Stimulated activated CD8-positive, alpha-beta memory T cell treated with anti-CD3 and anti-CD28 coated beads, Interleukin-15, amount 100 ng/mL, for 48 hours (primary cell): ENCODE data around the gene NRP1.
"Not testable (repeated sequence)": the region's sequence is repeated elsewhere in the genome, so short reads cannot be mapped to it uniquely, and the experiment has no call there.

ENCODE experiments used
- DNase-seq, 2 donors: peaks; one replicate each; pipeline ENCODE4 v3.0.0-alpha.2; 2020; ENCODE audit warnings: low read depth in 2 of 2

The NRP1 gene

DNA sequence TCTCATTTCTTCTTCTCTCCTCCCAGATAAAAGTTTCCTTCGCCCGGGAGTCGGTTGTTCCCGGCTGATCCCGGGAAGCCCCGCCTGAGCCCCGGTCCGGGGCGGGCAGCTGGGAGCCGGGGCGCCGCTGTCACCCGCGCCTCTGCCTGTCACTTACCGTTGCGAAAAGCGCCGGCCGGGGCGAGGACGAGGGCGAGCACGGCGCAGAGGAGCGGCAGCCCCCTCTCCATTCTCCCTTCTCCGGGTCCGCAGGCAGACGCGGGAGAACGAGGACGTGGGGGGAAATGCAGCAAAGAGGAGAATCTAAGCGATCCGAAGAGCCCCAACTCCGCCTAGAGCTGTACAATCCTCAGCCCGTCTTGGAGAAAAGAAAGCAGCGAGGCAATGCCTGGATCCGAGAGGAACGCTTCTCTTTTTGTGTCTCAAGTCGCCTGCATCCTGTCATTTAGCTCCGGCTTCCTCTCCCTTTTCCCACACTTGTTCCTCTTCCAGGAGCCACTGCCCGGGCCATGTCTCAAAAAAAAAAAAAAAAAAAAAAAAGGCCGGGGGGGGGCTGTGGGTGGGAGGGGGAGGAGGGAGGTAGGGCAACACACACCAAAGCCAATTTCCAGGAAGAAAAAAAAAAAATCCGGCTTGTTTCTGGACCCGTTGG lies at the start of gene NRP1:
Gene NRP1 (minus strand): TSS at position 515 of the 652 bp plus-strand sequence. CDS start 285 bp downstream, at position 230.
- DNase-seq, result no peak

DNA sequence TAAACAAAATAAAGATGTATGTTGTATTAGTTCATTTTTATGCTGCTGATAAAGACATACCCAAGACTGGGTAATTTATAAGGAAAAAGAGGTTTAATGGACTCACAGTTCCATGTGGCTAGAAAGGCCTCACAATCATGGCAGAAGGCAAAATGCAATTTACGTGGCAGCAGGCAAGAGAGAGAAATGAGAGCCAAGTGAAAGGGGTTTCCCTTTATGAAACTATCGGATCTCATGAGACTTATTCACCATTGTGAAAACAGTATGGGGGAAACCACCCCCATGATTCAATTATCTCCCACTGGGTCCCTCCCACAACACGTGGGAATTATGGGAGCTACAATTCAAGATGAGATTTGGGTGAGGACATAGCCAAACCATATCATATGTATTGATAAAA lies 49.7 kb upstream of the NRP1 start:
- DNase-seq, result not testable (repeated sequence)

DNA sequence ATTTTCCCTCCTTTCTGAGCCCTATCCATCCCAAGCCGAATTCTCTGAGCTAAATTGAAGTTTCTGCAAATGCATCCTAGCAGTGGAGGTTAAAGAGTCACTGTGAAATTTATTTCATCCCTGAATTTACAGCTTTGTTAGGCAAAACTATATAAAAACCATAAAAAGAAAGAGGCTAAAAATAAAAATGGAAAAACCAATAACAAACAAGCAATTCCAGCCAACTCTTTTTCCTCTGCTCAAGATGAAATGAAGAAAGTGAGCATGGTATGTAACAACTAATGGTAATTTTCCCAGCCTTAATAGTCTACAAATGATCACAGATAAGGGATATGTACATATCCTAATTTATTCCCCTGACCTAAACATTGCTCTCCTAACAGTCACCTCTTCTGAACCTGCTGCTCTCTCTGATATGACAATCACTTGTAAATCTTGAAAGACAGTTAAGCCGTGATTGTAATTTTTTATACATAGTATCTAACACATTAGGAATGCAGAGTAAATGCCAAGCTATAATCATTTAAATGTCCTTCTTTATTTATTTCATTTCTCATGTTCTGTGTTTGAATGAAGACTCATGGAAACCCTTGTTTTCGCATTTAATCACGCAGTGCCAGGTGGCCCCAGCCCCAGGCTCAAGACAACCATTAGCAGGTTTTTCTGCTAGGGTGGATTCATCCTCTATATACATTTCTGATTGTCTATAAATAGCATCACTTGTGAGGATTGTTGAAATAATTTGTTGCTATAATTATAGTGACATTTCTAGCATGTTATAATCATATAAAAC lies 48.6 kb upstream of the NRP1 start:
- no peak for DNase-seq

DNA sequence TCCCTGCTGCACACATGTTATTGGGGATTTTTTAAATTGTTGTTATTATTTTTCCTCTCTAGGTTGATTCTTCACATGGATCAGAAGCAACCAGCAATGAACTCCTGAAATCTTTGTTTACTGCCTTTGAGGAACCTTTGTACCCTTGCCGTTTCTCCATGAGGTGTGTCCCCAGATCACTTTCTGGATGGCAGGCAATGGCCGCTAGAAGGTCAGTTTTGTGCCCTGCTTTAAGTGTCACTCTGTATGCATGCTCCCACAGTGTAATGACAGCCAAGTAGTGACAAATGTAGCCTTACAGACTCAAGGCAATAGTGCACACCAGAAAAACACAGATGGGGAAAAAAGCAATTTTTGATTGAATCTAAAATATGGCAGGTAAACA lies 47.7 kb upstream of the NRP1 start:
- DNase-seq, result no peak

DNA sequence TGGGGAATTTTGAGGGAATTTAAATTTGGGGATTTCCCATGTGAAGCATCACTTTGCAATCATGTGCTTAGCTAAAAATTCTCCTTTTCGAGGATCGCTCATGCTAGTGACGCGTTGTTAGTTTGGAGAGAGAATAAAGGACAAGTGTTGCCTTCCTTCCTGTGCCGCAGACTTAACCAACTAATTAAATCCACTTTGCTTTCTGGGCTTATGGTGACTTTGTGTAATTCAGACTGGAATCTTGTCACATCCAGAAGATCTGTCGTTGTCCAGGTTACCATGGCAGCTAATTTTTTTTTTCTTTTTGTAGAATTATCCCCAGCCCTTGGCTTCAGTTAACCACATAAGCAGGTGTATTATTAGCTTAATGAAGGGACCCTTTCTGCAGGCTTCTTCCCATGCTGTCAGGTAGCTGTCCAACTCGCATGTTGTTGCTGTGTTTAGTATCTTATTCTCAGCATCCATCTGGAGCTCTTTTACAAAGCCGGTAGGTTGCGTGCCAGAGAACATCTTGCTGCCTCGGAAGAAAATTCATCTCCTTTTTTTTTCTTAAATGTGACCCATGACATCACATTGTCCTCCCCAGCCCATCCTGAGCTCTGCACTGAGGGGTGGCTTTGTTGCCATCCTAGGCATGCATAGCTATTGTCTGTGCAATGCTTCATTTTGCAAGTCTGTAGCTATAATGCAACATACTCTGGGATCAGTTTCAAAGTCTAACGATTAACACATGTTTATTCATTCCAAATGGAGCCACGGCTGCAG lies 47.2 kb upstream of the NRP1 start:
- DNase-seq, result no peak

DNA sequence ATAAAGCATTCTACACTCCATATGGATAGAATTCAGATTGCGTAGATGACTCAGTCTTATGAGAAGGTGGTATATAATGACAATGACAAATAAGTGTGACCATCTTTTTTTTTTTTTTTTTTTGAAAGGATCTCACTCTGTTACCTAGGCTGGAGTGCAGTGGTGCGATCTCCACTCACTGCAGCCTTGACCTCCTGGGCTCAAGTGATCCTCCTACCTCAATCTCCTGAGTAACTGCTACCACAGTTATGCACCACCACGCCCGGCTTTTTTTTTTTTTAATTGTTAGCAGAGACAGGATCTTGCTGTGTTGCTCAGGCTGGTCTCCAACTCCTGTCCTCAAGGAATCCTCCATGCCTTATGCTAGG lies 43.2 kb upstream of the NRP1 start:
- DNase-seq, result no peak

DNA sequence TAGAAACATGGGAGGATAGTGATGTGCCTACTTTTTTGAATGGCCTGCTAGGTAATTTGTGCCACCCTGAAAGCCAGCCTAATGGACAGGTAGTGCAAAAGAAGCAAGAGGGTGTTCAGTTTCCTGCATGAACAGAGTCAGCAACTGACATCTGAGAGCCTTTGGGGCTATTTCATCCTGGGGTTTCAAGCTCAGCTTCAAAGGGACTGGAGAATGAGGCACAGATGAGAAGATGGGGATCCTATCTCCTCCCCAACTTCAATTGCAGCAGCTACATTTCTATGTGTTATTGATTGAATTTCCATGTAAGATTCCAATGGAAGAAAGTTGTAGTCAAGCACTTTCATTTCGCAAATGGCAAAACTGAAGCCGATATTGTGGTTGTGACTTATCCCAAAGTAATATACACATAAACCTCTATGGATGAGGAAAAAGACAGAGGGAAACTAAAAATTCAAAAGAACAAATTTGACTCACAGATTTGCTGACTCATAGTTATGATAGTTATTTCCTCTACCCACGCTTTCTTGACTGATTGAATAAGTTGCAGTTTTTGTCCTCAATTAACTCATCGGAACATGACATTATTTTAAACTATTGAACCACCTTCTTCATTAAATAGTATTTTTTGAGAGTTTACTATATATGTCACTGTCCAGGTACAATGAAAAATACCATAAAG lies 42.6 kb upstream of the NRP1 start:
- DNase-seq, result no peak

DNA sequence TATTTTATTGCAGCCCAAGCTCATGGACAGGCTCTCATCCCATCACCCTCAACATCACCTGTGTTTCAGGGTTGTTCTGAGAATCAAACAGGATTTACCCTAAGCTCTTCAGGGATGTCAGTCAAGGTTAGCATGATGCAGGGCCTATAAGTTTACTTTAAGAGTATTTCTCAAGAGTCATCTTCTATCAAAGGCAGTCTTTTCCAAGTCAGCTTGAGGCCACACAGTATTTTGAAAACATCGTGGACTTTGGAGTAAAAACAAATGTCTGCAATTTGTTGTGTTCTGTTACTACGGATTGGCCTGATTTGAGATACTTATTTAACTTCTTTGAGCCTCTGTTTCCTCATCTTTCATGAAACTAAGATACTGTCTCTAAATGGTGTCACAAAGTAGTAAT lies 42.0 kb upstream of the NRP1 start:
- DNase-seq, result no peak

DNA sequence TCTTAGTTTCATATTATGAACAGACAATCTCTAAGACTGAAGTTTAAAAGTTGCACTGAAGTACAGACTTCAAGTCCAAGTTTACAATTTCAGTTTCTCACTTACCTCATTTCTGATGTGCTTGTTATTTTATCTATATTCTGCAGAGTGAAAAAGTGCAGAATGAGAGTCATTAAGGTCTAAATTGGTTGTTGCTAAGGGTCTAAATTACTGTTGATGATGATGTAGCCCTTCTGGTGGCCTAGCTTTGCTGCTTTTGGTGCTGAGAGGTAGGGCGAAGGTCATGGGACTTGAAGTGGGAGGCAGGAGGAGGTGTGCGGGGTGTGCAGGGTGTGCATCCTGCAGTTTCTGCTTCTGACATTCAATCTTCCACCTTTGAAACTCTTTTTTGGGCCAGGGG lies 38.8 kb upstream of the NRP1 start:
- no peak for DNase-seq

DNA sequence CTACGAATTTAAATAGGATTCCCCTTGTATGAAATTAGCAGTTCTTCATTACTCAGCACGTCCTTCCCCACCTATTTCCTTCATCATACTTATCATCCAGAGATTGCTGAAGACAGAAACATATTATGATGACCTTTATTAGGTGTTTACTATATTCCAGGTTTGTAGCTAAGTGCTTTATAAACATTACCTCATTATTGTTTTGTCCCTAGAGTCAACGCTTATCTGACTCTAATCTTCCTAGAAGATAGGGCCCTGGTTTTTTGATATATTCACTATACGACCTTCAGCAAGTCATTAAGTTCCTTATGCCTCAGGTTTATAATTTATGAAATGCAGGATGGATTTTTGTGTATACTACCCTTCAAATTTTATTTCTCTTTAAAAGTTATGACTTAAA lies 36.8 kb upstream of the NRP1 start:
- no peak for DNase-seq

DNA sequence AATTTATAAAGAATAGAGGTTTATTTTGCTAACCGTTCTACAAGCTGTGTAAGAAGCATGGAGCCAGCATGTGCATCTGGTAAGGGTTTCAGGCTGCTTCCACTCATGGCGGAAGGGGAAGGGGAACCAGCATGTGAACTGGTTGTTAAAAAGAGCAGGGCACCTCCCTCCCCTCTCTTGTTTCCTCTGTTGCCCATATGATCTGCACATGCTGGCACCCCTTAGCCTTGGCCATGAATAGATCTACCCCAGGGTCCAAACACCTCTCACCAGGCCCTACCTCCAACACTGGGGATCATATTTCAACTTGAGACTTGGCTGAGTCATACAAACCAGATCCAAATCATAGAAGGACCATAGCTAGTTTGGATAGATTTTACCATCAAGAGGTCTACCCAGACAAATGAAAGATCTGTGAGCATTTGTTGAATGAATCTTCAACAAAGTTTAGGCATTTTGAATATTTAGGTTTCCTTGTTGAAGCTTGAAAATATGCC lies 36.0 kb upstream of the NRP1 start:
- DNase-seq, result no peak

DNA sequence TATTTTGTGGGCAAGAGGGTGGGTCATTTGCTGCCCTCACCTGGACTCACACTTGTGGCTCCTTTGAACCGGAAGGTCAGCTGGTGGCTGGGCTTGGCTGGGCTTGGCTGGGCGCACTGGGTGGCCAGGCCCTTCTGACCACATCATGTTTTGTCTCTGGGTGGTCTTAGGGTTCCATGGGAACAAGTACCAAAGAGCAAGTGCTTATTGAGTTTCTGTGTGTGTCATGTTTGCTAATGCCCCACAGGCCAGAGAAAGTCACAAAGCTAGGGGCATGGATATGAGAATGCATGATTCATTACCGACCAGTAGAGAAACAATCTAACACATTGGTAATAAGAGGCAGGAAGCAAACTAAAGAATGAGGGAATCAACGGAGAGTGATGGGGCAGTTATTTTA lies 33.6 kb upstream of the NRP1 start:
- DNase-seq, result no peak

DNA sequence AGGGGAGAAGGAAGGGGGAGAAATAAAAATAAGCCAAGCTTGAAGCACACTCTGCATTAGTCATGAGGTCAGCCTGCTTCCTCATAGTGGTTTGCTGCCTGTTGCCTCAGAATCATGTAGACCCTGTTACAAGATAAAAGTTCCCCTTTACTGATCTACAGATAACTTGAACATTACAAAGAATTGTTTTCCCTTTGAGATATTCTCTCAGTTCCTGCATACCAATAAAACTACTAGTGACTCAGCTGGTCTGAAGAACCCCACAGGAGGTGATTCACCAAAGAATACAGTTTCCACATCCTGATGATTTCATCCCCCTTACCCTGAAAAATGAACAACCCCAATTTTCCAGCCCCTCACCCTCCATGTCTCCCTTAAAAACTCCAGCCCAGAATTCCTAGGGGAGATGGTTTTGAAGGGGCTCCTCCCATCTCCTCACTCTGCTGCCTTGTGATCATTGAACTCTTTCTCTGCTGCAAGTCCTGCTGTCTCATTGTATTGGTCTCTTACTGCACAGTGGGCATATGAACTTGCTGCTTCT lies 31.5 kb upstream of the NRP1 start:
- peak in 1 of 2 donors; percentile 11 for DNase-seq

DNA sequence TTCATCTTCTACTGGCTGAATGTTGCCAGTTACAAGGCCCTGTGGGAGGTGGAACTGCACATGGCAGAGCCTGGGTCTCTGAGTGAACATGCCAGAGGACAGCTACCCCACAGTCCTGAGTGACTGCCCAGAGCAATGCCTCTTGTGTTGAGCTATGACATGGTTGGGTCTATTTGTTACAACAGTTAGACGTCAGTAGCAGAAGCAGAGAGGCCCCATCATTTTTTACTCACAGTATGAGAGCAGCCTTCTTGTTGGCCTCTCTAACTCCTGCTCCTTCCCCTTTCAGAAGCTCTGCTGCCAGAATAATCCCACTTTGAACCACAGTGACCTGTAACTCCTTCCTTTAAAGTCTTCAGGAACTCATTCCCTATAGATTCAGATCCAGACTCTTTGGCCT lies 30.8 kb upstream of the NRP1 start:
- no peak for DNase-seq

DNA sequence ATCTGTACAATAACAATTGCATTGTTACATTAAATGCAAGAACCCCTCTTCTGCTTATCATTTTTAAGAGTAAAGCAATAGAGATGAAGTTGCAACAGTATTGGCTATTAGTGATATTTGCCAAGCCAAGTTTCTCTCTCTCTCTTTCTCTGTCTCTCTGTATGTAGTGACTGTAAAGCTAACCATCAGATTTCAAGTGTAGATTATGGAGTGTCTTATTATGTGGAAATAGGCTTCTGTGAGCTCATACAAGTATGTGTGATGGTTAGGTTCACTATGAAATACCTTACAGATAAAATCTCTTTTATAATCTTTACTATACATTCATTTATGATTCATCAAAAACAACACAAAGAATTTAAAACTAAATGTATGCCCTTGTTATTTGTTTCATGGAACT lies 28.6 kb upstream of the NRP1 start:
- DNase-seq, result no peak

DNA sequence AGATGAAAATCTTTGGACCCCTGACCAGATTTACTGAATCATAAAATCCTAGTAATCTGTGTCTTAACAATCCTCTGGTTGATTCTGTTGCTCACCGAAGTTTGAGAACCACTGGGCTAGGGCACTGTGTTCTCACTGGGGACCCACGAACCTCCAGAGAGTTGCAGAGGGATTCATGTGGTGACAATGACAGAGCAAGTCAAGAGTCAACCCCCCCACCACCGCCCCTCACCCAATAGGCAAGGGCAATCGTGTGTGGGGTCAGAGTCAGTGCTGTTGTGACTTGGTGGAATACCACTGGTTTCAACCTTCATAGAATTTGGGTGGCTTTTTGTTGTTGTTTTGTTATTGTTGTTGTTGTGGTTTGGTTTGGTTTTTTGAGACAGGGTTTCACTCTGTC lies 23.5 kb upstream of the NRP1 start:
- no peak for DNase-seq

DNA sequence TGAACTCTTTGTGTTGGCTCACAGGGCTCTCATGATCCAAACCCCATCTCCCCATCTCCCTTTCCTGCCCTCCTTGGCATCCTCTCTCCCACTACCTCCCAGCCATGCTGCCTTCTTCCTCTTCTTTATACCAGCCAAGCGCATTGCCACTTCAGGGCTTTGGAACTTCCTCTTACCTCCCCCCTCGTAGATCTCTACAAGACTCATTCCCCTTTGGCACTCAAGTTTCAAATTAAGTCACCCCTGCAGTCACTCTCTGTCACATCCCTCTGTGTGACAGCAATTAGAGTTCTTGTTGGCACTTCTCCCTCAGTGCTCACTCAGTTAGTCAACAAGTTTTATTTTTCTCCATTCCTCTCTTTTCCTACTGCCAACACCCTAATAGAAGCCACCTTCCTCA lies 20.8 kb upstream of the NRP1 start:
- no peak for DNase-seq

DNA sequence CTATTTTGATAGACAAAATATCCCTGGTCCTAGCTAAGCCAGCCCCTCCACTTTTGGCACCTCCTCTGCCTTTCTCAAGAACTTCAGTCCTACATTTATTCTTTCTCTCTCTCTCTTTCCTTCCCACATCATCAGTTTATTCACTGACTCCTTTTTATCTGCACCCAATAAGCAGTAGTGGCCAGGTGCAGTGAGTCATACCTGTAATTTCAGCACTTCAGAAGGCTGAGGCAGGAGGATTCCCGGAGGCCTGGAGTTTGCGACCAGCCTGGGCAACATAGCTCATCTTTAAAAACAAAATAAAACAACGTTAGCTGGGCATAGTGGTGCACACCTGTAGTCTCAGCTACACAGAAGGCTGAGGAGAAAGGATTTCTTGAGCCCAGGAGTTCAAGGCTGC lies 19.4 kb upstream of the NRP1 start:
- no peak for DNase-seq

DNA sequence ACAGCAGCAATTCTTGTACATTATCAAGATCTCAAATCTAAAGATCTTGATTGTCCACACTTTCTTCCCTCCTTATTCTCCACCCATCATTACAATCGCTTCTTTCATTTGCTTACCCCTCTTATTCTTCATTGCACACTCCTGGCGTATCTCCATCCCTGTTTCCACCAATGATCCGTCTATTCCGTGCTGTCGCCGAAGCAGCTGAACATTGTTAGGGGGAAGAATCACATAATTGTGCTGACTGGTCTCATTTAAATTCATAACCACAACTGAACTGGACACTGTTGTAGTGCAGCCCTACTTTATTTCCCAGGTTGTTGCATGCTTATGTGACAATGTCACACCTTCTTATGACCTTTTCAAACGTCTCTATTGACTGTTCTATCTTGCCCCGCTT lies 18.9 kb upstream of the NRP1 start:
- DNase-seq, result no peak

DNA sequence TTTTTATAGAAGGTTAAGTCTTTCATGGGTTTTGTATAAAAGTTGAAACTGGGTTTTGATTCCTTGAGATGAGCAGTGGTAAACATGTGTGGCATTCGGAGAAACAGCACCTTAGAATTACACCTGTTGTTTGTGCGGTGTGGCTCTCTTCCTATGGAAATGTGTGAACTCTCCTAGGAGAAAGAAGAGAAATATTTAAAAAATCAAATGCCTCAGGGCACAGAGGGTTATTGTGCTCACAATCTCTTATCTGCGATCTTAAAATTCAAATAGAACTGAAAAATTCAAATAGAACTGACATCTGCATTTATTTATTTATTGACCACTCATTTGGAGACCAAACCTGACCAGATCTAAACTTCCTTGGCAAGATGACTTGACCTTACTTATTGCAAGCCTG lies 18.1 kb upstream of the NRP1 start:
- DNase-seq, result no peak

DNA sequence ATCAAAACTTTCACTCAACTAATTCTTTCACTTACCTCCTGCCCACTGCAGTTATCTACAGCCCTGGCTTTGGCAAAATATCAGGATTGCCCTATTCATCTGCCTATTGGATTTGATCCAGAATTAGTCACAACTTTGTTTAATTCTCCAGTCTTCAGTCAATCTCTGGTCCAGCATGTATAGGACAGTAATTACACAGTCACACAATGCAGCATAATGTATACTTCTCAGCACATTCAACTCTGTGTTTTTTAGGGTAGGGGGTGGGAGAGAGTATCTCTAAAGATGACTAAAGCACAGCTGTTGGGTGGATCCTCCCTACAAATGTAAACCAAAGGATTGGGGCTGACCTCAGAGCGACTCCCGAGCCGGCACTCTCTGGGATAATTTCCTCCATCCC lies 17.7 kb upstream of the NRP1 start:
- no peak for DNase-seq

DNA sequence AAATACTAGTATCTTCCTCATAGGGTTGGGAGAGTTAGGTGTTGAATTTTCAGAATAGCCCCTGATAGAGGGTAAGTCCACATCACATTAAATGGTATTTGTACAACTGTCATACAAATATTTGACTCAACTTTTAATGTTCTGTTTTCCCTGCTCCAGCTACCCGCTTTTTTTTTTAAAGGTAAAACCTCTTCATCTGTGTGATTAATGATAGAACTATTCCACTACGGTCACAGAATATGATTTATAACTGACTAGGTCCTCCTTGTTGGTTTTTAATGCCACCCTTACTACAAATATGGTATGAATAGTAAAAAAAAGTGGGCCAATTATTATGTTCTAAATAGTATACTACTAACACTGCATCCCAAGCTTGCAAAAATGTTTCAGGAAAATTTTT lies 15.6 kb upstream of the NRP1 start:
- no peak for DNase-seq
